ENCODE results near the gene SAMD13. TPM values are rescaled to one million over a fixed set of nuclear protein-coding genes. Genes with fewer than 3 reads are reported as not detected.
"Not testable (repeated sequence)": the region's sequence is repeated elsewhere in the genome, so short reads cannot be mapped to it uniquely, and the experiment has no call there.

SAMD13 gene
- total RNA-seq, 1 experiment from 2014 or later = 1.9 TPM

DNA sequence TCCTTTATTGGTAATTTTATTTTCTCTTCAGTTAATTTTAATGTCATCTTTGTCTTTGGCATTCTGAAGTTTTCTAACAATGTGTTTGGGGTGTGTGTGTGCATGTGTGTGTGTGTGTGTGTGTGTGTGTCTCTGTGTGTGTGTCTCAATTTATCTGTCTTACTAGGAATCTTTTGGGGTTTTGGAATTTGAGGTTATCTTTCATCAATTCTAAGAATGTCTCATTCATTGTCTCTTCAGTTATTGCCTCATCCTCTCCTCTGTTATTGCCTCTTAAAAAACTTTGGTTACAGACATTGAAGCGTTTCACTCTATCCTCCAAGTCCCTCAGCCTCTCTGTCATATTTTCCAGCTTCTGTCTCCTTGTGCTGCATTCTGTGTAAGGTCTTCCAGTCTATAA lies 18.1 kb upstream of the SAMD13 start:
- no peak for DNase-seq (ENCODE audit: low read depth)

DNA sequence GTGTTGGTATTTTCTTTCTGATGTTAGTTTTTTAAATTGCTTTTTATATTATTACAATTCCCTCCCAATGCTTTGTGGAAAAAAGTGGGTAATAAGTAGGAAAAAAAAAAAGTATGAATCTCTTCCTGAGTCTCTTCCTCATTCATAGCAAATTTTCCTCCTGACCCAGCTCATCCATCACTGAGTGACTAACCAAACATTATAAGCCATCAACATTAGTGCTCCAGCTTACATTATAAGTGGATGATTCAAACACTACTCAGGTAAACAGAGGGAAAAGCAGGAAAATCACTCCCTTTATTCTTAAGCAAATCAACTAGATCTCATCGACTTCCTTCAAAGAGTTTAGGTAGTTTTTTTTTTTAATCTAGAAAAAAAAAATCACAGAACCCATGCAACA lies 15.4 kb upstream of the SAMD13 start:
- no peak for DNase-seq (ENCODE audit: low read depth)

DNA sequence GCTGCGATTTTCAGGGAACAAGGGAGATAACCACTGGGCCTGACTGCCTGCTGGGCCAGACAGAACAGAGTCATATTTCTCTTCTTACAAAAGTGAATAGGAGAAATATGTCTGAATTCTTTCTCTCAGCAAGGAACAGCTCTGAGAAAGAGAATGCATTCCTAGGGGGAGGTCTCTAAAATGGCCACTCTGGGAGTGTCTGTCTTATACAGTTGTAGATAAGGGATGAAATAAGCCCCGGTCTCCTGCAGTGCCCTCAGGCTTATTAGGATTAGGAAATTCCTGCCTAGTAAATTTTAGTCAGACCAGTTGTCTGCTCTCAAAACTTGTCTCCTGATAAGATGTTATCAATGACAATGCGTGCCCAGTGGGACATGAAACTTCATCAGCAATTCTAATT lies 14.1 kb upstream of the SAMD13 start:
- not testable (repeated sequence) for DNase-seq (ENCODE audit: low read depth)

DNA sequence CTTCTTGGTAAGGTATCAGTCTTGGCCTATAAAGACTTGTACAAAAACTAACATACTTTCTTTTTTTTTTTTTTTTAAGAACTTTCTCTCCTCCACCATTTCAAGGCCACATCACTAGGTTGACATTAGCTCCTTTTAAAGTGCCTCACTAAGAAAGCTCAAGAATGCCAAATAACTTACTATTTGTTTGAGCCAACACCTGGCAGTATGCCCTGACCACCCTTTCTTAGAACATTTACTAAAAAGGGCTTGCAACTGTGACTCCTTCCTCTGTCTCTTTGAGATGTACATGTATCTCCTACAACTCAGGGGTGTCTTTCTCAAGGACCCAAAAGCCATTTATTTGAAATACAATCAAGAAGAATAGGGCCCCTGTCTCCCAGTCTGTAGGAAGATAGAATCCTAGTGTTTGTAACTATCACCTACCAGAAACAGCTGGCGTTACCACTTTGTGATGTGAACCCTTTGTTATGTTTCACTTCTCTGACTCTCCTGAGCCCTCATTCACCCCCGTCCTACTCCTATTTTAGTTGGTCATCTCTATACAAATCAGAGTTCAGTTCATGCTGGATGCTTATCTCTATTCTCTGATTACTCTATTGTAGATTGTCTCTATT lies 12.2 kb upstream of the SAMD13 start:
- DNase-seq (ENCODE audit: low read depth) = no peak

- DNase-seq (ENCODE audit: low read depth) = no peak
Observed at GRCh38 chr1:84291882-84292655, 9.4 kb upstream of the SAMD13 start.

GRCh38 chr1:84293766-84294165 lies 7.7 kb upstream of the SAMD13 start:
- DNase-seq (ENCODE audit: low read depth) = no peak

GRCh38 chr1:84294751-84295150 lies 6.8 kb upstream of the SAMD13 start:
- DNase-seq (ENCODE audit: low read depth) = no peak

DNA sequence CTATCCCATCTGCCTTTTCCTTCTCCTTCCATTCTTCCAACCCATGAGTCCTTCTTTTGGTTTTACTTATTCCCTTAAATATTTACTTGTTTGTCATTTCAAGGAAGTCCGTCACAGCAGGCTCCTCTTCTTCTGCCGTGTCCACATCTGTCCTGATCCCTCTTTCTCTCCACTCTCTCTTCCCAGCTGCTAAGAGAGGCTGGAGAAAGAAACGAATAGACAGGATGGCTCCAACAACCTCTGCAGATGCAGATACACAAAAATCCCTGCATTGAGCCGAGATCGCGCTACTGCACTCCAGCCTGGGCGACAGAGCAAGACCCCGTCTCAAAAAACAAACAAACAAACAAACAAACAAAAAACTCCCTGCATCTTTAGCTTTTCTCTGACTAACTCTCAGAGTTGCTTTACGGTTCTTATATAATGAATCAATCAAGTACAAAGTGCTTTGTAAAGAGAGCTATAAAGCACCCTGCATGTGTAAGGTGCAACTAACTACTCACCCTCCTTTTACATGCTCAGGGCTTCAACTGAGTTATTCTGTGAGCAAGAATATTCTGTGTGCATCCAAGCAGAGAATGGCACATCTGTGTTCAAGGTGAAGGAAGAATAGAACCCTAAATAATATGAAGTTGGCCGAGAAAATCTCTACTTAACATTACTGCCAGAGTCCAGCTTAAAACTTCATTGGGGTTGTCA lies 3.8 kb upstream of the SAMD13 start:
- DNase-seq (ENCODE audit: low read depth) = no peak

DNA sequence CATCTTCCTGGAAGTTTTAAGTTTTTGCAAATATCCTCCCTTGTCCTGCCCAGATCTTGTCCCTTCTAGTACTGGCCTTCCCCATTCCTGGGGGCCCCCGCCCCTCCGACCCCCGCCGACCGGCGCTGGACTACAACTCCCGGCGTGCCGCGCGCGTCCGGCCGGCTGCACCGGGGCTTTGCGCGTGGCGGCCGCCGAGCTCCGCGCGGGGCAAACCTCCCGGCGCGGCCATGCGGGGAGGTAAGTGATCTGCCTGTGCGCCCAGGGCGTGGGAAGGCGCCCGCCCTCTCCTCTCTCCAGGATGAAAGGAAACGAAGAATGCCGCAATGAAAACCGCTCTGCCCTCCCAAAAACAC lies 3.2 kb upstream of the SAMD13 start:
- peak; percentile 67 for DNase-seq (ENCODE audit: low read depth)

DNA sequence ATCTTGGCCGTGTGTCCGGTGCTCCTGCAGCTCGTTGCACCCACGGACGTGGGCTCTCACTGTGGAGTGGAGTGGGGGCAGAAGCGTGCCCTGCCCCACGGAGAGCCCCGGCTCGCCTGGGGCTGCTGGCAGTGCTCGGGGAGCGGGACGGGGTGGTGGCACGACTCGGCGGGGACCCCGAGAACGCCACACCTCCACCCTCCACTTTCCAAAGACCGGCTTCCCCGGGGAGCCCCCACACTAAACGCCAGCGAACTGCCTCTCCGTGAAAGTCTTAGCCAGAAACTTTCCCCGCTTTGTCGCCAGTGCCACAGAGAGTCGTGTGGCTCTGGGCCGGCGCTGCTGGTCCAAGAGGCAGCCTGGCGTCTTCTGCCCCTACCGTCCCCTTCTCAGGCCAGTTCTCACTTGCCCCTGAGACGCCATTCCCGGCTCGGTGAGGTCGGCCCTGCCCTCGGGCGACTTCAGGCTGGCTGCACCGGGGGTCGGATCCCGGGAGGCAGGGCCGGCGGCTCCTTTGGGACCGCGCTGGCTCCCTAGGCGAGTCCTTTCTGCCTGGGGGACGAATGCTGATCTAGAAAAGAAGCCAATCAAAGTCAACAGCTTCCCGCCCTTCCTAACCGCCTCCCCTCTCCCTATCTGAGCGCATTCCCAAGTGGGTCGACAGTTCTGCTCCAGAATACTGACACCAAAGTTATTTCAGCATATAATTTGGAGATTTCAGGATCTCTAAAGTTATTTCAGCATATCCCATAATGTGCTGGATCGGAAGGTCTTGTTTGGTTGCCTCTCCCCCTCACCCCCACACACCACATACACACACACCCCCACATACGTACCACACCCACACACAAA lies 2.6 kb upstream of the SAMD13 start:
- peak; percentile 68 for DNase-seq (ENCODE audit: low read depth)

- DNase-seq (ENCODE audit: low read depth) = no peak
Observed at GRCh38 chr1:84299536-84300170, 1.9 kb upstream of the SAMD13 start.

- no peak for DNase-seq (ENCODE audit: low read depth)
Observed at GRCh38 chr1:84300501-84300900, 1.0 kb upstream of the SAMD13 start.

DNA sequence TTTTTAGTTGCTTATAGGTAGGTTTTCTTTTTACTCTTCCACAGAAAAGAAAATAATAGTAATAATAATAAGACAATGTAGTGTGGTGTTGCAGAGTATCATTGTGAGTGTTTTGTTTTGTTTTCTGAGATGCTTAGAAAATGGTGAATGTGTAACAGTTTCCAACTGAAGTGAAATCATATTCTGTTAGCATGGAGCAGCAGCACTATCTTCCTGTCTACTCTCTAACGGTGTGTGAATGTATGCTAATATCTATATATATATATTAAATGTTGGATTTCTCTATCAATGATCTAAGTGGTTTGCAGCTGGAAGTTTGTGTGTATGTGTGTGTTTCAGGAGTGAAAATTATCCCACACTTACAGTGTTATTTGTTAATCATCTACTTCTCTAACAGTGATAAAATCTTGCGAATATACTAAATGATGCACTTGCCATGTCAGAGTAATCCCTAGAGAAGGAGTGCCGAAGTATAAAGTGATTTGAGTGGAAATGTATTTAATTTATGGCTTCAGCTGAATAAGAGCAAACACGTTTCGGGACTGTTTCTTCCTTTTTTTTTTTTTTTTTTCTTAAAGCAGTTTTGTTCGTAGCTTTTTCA lies 377 bp downstream of the SAMD13 start:
- no peak for DNase-seq (ENCODE audit: low read depth)

DNA sequence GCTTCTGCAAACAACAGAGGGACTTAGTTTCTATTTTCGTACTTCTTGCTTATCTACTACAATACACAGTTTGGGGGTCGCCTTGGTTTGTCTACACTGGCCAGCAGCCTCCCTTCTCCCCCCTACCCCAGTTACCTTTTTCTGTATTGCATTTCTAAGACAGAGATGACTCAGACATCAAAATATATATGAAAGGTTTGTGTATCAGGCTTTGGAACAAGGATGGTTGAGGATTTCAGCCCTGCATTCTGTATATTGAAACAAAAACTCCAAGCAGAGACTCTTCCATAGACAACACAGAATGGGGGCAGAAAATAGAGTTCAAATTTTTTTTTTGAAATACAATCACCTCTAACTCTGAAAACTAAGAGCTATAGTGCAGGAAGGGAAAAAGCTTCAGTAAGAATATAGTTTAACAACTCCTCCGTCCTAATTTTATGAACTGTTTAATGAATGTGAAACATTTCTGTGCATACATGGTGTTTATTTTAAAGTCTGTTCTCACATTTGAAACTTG lies 1.9 kb downstream of the SAMD13 start:
- DNase-seq (ENCODE audit: low read depth) = no peak

DNA sequence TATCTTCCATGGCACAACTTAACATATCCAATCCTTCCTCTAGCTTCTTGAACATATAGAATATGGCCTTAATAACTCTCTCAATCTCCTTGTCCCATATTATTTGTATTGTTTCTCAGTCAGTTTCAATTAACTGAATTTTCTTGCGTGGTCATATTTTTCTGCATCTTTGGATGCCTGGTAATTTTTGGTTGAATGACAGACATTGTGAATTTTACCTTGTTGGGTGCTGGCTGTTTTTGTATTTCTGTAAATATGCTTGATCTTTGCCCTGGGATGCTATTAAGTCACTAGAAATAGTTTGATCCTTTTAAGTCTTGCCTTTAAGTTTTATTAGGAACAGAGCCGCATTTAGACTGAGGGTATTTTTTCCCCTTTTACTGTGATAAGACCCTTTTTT lies 5.9 kb downstream of the SAMD13 start:
- DNase-seq (ENCODE audit: low read depth) = no peak

DNA sequence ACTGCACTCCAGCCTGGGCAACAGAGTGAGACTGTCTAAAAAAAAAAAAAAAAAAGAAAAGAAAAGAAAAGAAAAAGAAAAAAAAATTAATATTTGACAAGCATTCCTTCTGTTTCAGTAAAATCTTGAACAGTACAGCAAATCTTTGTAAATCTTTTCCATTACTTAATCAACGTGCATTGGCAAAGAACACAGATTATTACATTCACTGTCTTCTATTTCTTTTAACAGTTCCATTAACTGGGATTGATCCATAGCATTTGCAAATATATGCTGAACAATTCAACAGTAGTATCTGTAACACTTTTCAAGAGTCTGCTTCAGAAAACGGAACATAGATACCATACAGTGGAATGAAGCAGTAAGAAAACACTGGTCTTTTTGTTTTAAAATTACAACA lies 9.8 kb downstream of the SAMD13 start:
- DNase-seq (ENCODE audit: low read depth) = no peak

DNA sequence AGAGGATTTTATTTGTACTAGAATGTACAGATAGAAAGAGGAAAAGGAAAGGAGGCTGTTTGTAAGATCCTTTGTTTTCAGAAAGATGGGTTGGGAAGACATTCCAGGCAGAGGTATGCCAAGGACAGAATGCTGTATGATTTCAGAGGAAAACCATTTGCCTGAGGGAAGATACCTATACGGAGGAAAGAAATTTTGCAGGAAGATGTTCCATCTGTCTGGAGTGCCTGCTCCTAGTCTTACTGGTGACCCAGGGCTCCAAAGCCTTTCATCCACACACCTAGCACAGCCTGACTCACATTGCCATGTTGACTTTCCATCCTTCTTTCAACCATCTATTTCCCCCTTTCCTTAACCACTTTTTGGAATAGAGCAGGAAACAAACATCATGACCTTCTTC lies 18.2 kb downstream of the SAMD13 start:
- no peak for DNase-seq (ENCODE audit: low read depth)

- DNase-seq (ENCODE audit: low read depth) = no peak
Observed at GRCh38 chr1:84327830-84328229, 26.3 kb downstream of the SAMD13 start.

DNA sequence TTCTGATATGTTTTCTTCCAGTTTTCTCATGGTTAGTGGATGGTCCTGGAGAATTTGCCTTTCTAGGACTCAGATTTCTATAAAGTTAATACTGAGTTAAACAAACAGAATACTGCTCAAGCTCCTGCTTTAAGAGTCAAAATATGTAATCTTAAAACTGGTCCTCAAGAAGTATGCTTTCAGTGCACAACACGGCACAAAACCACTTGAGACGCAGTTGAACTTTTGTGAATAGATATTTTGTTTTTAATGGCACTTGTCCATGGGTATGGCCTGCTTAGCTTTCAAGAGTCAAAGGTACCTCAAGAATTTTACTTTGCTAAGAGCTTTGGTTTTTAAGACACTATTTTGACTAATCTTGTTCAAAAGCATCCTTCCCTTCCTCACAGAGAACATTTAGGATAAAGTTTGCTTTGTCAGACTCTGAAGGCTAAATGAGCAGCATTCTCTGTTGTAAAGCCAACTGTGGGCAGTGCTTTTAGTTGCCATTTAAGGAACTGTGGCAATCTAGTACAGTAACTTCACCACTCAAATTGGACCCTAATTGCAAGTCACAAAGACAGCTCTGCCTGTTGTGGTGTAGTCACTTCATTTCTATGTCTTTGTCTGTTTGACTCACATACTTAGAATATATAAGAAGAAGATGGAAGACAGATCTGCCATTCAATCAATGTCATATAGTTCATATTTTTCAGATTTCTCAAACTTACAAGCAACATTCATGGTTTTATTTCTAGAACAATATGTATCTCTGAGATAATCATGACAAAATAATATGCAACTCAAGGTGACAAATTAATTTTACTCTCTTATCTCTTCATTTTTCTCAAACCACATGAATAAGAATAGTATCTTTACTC lies 28.8 kb downstream of the SAMD13 start:
- DNase-seq (ENCODE audit: low read depth) = no peak

GRCh38 chr1:84339503-84339902 lies 38.0 kb downstream of the SAMD13 start:
- DNase-seq (ENCODE audit: low read depth) = peak; percentile 17

Data from Daoy (cell line).